DOHH2 (cell line): ENCODE data around the gene ASCL1.

Experiments used
- CTCF ChIP-seq: fragments of 200-600 bp; sonication (generic); IDR thresholded peaks from one replicate; pipeline ENCODE4 v1.5.1; 2014; ENCODE audit warnings: antibody characterized with exemption, mild to moderate bottlenecking, low read depth, low read length; ENCODE audit not compliant: poor library complexity, severe bottlenecking
- EZH2phosphoT487 ChIP-seq: fragments of 200-600 bp; sonication (generic); IDR thresholded peaks from 2 replicates; pipeline ENCODE4 v1.6.1; 2017; ENCODE audit warnings: borderline replicate concordance, mild to moderate bottlenecking, antibody characterized with exemption, low read length, moderate library complexity, mixed read lengths

- TF ChIP-seq EZH2phosphoT487 (no peak), CTCF (no peak)
These were observed 24.3 kb upstream of the ASCL1 start for GRCh38 chr12:102933168-102933567.
